ENCODE measurements around the gene PPP1R16B. TPM values are rescaled to one million over a fixed set of nuclear protein-coding genes. Genes with fewer than 3 reads are reported as not detected.

PPP1R16B gene
- total and polyA plus RNA-seq, 2 of the 8 experiments (the other 6 are each of a cell fraction or from before 2014, with no cell fraction given), result 2.6 to 8.9 TPM

GRCh38 chr20:38874460-38875174 lies 69.1 kb downstream of the PPP1R16B start:
- FAIRE-seq, result no peak
- POLR2A ChIA-PET (ENCODE audit: partially characterized antibody), result interaction anchor here (1.2 kb wide), 1 partner anchor 16 kb away, joined by 3 read pairs; no protein-coding TSS in a partner anchor
- DNase-seq (ENCODE audit: low read depth in 1 of 2, low spot score in 2 of 2), result no peak
- TF ChIP-seq ASH2L (IDR thresholded peaks at IDR 0.05; ENCODE audit: low read length) (no peak), SAP30 (IDR thresholded peaks at IDR 0.05; ENCODE audit: insufficient read depth, insufficient replicate concordance, low read length) (no peak), SIX5 (IDR thresholded peaks at IDR 0.05; ENCODE audit: low read depth, low read length) (no peak), RBBP5 (IDR thresholded peaks at IDR 0.05; ENCODE audit: borderline replicate concordance, low read depth, low read length) (no peak), RAD21 (IDR thresholded peaks at IDR 0.05 in 1 of 2, conservative IDR thresholded peaks at IDR 0.05 in 1 of 2; ENCODE audit: low read depth in 2 of 2, low read length in 2 of 2) (no peak), HDAC6 (IDR thresholded peaks at IDR 0.05; ENCODE audit: low read depth, low read length) (no peak), SUZ12 (IDR thresholded peaks at IDR 0.05; ENCODE audit: low read length) (no peak), TAF7 (optimal IDR thresholded peaks at IDR 0.05; ENCODE audit: borderline replicate concordance, low read depth, low read length) (no peak)
- TF ChIP-seq, protein P1, sequence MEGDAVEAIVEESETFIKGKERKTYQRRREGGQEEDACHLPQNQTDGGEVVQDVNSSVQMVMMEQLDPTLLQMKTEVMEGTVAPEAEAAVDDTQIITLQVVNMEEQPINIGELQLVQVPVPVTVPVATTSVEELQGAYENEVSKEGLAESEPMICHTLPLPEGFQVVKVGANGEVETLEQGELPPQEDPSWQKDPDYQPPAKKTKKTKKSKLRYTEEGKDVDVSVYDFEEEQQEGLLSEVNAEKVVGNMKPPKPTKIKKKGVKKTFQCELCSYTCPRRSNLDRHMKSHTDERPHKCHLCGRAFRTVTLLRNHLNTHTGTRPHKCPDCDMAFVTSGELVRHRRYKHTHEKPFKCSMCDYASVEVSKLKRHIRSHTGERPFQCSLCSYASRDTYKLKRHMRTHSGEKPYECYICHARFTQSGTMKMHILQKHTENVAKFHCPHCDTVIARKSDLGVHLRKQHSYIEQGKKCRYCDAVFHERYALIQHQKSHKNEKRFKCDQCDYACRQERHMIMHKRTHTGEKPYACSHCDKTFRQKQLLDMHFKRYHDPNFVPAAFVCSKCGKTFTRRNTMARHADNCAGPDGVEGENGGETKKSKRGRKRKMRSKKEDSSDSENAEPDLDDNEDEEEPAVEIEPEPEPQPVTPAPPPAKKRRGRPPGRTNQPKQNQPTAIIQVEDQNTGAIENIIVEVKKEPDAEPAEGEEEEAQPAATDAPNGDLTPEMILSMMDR (IDR thresholded peaks at IDR 0.05; ENCODE audit: control extremely low read depth in 1 of 3, insufficient read depth in 1 of 3, low read depth in 1 of 3, low read length in 3 of 3), result no peak

More at GRCh38 chr20:38874460-38875174, 69.1 kb downstream of the PPP1R16B start:
- no peak overlapping the region for H3K9ac ChIP-seq (replicated peaks in 1 of 4; ENCODE audit: extremely low read depth in 1 of 4, low read depth in 3 of 4, low read length in 3 of 4)
- H3K4me2 ChIP-seq (ENCODE audit: insufficient read depth in 1 of 2, low read depth in 2 of 2, low read length in 2 of 2), result no peak overlapping the region
- no peak overlapping the region for H4K8ac ChIP-seq (ENCODE audit: extremely low read depth, insufficient read depth, low read length)
- H3K4ac ChIP-seq (replicated peaks; ENCODE audit: insufficient read length, low read depth, low read length), result no peak overlapping the region
- H2AK5ac ChIP-seq (ENCODE audit: low read depth, low read length), result no peak overlapping the region
- no peaks in the 10 kb centered on the region for H3K27me3 ChIP-seq (replicated peaks in 1 of 4; ENCODE audit: control insufficient read depth in 3 of 4, extremely low read depth in 1 of 4, insufficient read depth in 3 of 4, low read length in 3 of 4)
- H4K91ac ChIP-seq (replicated peaks; ENCODE audit: insufficient read length, low read length), result no peak overlapping the region
- no peaks in the 10 kb centered on the region for H3K79me2 ChIP-seq (ENCODE audit: control insufficient read depth in 1 of 2, insufficient read depth in 2 of 2, low read length in 2 of 2)
- WGBS, 2 experiments (ENCODE audit: extremely low coverage in 1 of 2, insufficient coverage in 1 of 2, insufficient read length in 1 of 2, insufficient replicate concordance in 2 of 2, low coverage in 1 of 2, low lambda C conversion rate in 2 of 2, missing lambda C conversion rate in 1 of 2), result 96% methylated on average over 4 of the region's 4 CpGs; no CpG with 5 or more reads in 1 of the 2 experiments
- no peaks in the 10 kb centered on the region for H3K9me3 ChIP-seq (ENCODE audit: insufficient read depth in 2 of 2, low read depth in 1 of 2, low read length in 1 of 2)
- H3K14ac ChIP-seq (ENCODE audit: insufficient read length), result no peak overlapping the region
- H2BK20ac ChIP-seq (ENCODE audit: low read length), result no peak overlapping the region
- no peaks in the 10 kb centered on the region for H3K23me2 ChIP-seq (ENCODE audit: low read depth, low read length)
- no peak overlapping the region for H3K27ac ChIP-seq (ENCODE audit: low read depth, low read length)
- no peak overlapping the region for H2BK15ac ChIP-seq (ENCODE audit: low read length)
- CTCF ChIA-PET (ENCODE audit: partially characterized antibody), result interaction anchor here (0.6 to 4.9 kb wide), 6 partner anchors 9 to 276 kb away, joined by 3 to 29 read pairs (median 4); partner anchors contain the start of gene SLC32A1
- H3K4me3 ChIP-seq (ENCODE audit: extremely low read depth in 1 of 4, insufficient read depth in 2 of 4, low read depth in 3 of 4, low read length in 4 of 4), result no peak overlapping the region
- H2BK5ac ChIP-seq (ENCODE audit: low read depth, low read length), result no peak overlapping the region
- H3K18ac ChIP-seq (ENCODE audit: extremely low read depth, low read length), result no peak overlapping the region
- H2AFZ ChIP-seq (ENCODE audit: low read length), result no peak overlapping the region
- H4K20me1 ChIP-seq (replicated peaks in 1 of 2; ENCODE audit: control insufficient read depth in 1 of 2, insufficient read depth in 2 of 2, low read length in 2 of 2), result no peaks in the 10 kb centered on the region
- no peak overlapping the region for H2BK12ac ChIP-seq (ENCODE audit: low read depth, low read length)
- no peak overlapping the region for H2BK120ac ChIP-seq (replicated peaks; ENCODE audit: low read depth, low read length)
- H4K5ac ChIP-seq (ENCODE audit: insufficient read length, low read depth, low read length), result no peak overlapping the region
- no peaks in the 10 kb centered on the region for H3K36me3 ChIP-seq (ENCODE audit: control insufficient read depth in 2 of 4, insufficient read depth in 4 of 4, low read length in 3 of 4)
- no peak overlapping the region for H3K56ac ChIP-seq (replicated peaks; ENCODE audit: insufficient read length, low read depth, low read length)
- H3K4me1 ChIP-seq (replicated peaks in 1 of 4; ENCODE audit: control insufficient read depth in 3 of 4, insufficient read depth in 4 of 4, low read length in 3 of 4), result peaks cover 0 to 15% (median 5%) of the 10 kb centered on the region in 4 experiments; a peak in 6 of 7 replicates
- peaks cover 4% of the 10 kb centered on the region; the same call in 1 of the 2 replicates for H3K79me1 ChIP-seq (ENCODE audit: low read depth, low read length)
- no peak overlapping the region for H3K23ac ChIP-seq (ENCODE audit: insufficient read length)
